ENCODE results near the gene PRM1.

Gene PRM1, protein sequence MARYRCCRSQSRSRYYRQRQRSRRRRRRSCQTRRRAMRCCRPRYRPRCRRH

GRCh38 chr16:11280616-11281522 is at the start of gene PRM1:
PRM1 (minus strand) TSS chr16:11281330; CDS start chr16:11281238, 92 bp downstream.
- no peak for DNase-seq (ENCODE audit: low read depth in 1 of 2, low spot score in 1 of 2)
- in situ Hi-C loops (cut with HindIII; ENCODE audit: low pct_unique_long_range_greater_than_20kb, low sequenced_read_pairs) = no loop called here
- TF ChIP-seq JUND (IDR thresholded peaks at IDR 0.05; ENCODE audit: low read depth) = no peak

- DNase-seq (ENCODE audit: low read depth in 1 of 2, low spot score in 1 of 2) = no peak
- no peak for TF ChIP-seq JUND (IDR thresholded peaks at IDR 0.05; ENCODE audit: low read depth)
- in situ Hi-C loops (cut with HindIII; ENCODE audit: low pct_unique_long_range_greater_than_20kb, low sequenced_read_pairs) = no loop called here
Measured at GRCh38 chr16:11330526-11331237, 49.6 kb upstream of the PRM1 start.

- TF ChIP-seq JUND (IDR thresholded peaks at IDR 0.05; ENCODE audit: low read depth) = no peak
- in situ Hi-C loops (cut with HindIII; ENCODE audit: low pct_unique_long_range_greater_than_20kb, low sequenced_read_pairs) = no loop called here
- DNase-seq (ENCODE audit: low read depth in 1 of 2, low spot score in 1 of 2) = no peak
Measured at GRCh38 chr16:11329891-11330290, 48.8 kb upstream of the PRM1 start.

DNA sequence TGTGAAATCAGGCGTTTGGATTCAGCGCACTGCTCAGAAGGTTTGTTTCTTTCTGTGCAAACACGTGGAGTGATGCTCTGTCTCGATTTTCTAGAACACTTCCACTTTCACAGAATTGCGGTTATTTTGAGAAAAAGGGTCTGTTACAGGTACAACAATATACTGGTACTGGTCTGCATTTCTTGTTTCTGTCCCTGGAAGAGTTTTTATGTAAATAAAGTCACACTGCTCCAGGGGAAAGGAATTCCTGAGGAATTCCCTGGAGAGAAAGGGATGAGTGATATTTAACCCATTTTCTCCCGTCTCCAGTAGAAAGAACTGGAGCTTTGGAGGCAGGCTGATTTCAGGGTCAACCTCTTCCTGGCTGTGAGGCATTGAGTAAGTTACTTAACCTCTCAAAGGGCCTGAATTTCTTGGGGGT is 48.0 kb upstream of the PRM1 start:
- TF ChIP-seq JUND (IDR thresholded peaks at IDR 0.05; ENCODE audit: low read depth) = no peak
- DNase-seq (ENCODE audit: low read depth in 1 of 2, low spot score in 1 of 2) = peak in 1 of 2 experiments; percentile 20
- in situ Hi-C loops (cut with HindIII; ENCODE audit: low pct_unique_long_range_greater_than_20kb, low sequenced_read_pairs) = no loop called here

DNA sequence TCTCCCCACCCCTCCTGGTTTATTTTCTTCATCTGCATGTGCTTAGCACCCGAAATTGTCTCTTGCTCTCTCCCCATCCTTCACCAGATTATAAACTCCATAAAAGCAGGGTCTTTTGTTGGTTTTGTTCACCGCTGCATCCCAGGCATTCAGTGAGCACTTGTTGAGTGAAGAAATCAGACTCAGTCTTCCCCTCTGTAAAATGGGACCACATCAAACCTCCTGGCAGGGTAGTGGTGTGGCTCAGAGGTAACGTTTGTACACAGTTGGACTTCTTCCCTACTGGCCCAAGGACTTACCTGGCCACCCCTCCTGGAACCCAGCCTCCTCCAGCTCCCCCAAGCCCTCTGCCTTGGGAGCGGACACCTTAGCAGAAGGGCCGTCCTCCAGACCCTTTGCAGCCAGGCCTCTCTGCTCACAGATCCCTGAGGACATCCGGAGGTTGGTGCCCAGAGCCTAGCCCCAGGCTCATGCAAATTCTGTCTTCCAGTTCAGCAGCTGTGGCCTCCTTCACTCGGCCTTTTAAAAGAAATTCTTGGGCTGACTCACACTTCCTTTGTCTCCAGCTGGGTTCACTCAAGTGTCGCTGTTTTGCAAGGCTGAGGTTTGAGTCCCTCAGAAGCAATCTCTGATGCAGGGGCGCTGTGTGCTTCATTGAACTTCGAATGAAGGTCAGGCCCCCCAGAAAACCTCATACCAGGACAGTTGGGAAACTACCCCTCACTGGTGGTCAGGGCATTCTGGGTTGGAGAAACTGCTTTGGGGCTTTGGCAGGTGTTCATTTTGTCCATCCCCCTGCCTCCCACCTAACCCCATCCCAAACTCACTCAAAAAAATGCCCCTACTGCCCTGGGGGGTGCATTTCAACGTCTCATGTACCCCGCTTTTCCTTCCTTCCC is 47.3 kb upstream of the PRM1 start:
- peak; percentile 51 to 62 for DNase-seq (ENCODE audit: low read depth in 1 of 2, low spot score in 1 of 2)
- no peak for TF ChIP-seq JUND (IDR thresholded peaks at IDR 0.05; ENCODE audit: low read depth)
- in situ Hi-C loops (cut with HindIII; ENCODE audit: low pct_unique_long_range_greater_than_20kb, low sequenced_read_pairs) = no loop called here

- no peak for TF ChIP-seq JUND (IDR thresholded peaks at IDR 0.05; ENCODE audit: low read depth)
Measured at GRCh38 chr16:11327277-11328171, 46.4 kb upstream of the PRM1 start.

DNA sequence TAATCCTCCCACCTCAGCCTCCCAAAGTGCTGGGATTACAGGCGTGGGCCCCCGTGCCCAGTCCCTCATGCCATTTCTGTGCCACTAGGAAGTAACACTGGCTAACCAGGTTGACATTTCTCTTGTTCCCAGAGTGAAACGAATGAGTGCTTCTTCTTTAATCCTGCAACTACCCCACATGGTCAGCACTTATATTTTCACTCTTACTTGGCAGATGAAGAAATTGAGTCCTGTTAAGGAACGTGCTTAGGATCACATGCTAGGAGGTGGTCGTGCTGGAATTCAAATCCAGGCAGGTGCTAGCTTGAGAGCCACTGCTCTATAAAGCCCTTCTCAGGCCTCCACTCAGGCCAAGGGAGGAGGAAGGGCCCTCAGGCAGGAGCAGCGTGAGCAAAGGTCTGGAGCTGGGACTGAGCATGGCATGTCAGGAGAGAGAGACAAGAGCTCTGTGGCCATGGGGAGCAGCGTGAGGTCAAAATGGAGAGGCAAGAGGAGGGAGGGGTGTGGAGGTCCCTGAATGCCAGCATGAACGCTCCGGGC is 45.7 kb upstream of the PRM1 start:
- in situ Hi-C loops (cut with HindIII; ENCODE audit: low pct_unique_long_range_greater_than_20kb, low sequenced_read_pairs) = no loop called here
- no peak for DNase-seq (ENCODE audit: low read depth in 1 of 2, low spot score in 1 of 2)
- TF ChIP-seq JUND (IDR thresholded peaks at IDR 0.05; ENCODE audit: low read depth) = no peak

More at GRCh38 chr16:11327277-11328171, 46.4 kb upstream of the PRM1 start:
- in situ Hi-C loops (cut with HindIII; ENCODE audit: low pct_unique_long_range_greater_than_20kb, low sequenced_read_pairs) = no loop called here
- no peak for DNase-seq (ENCODE audit: low read depth in 1 of 2, low spot score in 1 of 2)

DNA sequence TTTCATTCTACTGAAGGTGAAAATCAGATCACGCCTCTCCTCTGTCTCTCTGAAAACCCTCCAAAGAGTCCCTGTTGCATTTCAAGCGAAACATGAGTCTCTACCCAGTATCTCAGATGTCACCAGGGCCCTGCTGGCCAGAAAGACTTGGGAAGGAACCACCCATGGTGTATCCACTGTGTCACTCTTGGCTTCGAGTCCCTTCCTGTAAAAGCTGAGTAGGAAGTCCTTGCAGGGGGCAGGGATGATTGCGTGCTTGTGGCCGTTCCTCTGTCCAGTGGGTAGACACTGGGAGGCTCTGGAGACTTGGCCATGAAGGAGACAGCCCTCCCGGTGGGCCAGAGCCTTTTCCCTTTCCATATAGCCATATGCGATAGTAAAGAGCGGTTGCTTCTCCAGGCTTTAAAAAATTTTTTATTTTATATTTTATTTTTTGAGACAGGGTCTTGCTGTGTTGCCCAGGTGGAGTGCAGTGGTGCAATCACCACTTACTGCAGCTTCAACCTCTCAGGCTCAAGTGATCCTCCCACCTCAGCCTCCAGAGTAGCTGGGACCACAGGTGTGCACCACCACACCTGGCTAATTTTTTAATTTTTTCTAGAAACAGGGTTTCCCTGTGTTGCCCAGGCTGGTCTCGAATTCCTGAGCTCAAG is 45.1 kb upstream of the PRM1 start:
- in situ Hi-C loops (cut with HindIII; ENCODE audit: low pct_unique_long_range_greater_than_20kb, low sequenced_read_pairs) = no loop called here
- no peak for DNase-seq (ENCODE audit: low read depth in 1 of 2, low spot score in 1 of 2)
- no peak for TF ChIP-seq JUND (IDR thresholded peaks at IDR 0.05; ENCODE audit: low read depth)

DNA sequence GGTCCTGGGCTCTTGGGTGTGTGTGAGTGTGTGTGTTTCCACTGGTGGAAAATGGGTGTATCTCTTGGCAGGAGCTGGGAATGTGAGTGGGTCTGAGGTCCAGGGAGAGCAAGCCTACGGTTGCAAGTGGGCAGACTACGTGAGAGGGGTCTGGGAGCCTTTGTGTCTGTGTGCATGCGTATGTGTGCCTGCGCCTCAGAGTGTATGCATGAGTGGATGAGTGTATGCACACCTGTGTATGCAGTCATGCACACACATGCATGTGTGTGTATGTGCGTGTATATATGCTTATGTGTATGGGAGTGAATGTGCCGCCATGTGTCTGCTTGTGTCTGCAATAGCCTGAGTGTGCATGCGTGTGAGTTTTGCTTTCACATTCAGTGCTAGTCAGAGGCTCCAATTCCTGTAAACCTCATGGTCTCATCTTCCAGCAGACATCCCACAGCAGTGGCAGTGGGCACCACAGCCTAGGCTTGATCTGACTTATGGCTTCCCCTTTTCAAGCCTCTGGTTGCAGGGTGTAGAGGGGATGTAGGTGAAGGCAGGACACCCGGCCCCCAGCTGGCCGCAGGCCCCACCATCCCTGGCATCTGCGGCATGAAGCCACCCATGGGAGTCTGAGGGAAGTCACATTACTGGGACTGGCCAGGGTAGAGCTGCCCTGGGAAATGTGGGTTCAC is 44.4 kb upstream of the PRM1 start:
- in situ Hi-C loops (cut with HindIII; ENCODE audit: low pct_unique_long_range_greater_than_20kb, low sequenced_read_pairs) = no loop called here
- no peak for DNase-seq (ENCODE audit: low read depth in 1 of 2, low spot score in 1 of 2)
- TF ChIP-seq JUND (IDR thresholded peaks at IDR 0.05; ENCODE audit: low read depth) = no peak
